ENCODE measurements around the gene ZNF467. TPM values are rescaled to one million over a fixed set of nuclear protein-coding genes. Genes with fewer than 3 reads are reported as not detected.

Gene ZNF467
- total RNA-seq, 2 donors from 2014 or later, result 0.91 to 2.5 TPM

DNA sequence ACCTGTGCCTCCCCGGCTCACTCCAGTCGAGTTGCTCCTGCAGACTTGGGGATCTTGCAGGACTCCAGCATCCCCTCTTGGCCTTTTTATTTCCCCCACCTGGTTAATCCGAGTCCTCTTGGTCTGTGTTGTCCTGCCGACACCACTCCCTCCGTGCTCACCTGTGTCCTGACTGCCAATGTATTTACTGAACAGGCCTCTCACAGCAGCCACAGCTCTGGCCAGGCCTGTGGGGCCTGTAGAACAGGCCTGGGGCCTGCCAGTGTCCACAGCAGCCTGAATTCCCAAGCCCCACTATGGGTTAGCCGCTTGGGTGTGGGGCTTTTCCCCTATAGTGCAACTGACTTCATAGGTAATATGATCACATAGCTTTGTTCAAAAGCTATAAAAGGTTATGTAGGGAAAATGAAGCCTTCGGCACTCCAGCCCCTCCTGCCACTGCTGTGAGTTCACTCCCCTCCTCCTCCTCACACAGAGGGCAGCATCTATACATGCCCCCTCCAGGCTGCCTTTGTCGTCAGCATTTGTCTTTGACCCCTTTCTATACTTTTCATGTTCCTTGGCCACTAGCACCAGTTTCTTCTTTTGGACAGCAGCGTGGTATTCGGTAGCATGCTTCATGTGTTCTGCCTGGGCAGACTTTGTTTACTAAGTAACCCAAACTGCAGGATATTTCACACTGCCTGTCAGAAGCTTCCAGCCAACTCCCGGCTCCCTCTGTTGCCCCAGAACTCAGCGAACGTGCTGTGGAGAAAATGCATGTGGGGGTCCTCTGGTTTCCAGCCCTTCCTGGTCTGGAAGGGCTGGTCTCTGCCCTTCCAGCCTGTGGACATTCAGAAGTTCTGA lies 46.1 kb downstream of the ZNF467 start:
- Mint-ChIP-seq H3K27me3 (ENCODE audit: insufficient read depth) (no peaks in the 10 kb centered on the region), H3K9me3 (no peaks in the 10 kb centered on the region), H3K4me1 (no peaks in the 10 kb centered on the region), H3K27ac (no peak overlapping the region), H3K36me3 (ENCODE audit: low read depth) (peaks cover 28% of the 10 kb centered on the region), H3K4me3 (no peak overlapping the region)
- DNase-seq, result no peak
- H3K9me3 ChIP-seq (ENCODE audit: control insufficient read depth, low read length), result no peaks in the 10 kb centered on the region
- H3K27me3 ChIP-seq (ENCODE audit: control insufficient read depth, insufficient read depth, low read length, poor library complexity, severe bottlenecking), result no peaks in the 10 kb centered on the region
- TF ChIP-seq, protein P1, sequence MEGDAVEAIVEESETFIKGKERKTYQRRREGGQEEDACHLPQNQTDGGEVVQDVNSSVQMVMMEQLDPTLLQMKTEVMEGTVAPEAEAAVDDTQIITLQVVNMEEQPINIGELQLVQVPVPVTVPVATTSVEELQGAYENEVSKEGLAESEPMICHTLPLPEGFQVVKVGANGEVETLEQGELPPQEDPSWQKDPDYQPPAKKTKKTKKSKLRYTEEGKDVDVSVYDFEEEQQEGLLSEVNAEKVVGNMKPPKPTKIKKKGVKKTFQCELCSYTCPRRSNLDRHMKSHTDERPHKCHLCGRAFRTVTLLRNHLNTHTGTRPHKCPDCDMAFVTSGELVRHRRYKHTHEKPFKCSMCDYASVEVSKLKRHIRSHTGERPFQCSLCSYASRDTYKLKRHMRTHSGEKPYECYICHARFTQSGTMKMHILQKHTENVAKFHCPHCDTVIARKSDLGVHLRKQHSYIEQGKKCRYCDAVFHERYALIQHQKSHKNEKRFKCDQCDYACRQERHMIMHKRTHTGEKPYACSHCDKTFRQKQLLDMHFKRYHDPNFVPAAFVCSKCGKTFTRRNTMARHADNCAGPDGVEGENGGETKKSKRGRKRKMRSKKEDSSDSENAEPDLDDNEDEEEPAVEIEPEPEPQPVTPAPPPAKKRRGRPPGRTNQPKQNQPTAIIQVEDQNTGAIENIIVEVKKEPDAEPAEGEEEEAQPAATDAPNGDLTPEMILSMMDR (conservative IDR thresholded peaks at IDR 0.05), result no peak
- no peak overlapping the region for H3K4me3 ChIP-seq (ENCODE audit: low read length)
- H3K27ac ChIP-seq (ENCODE audit: low read depth, low read length), result no peak overlapping the region
- no peak overlapping the region for H3K9ac ChIP-seq (ENCODE audit: extremely low read depth, low read length, poor library complexity, severe bottlenecking)
- H3K4me1 ChIP-seq (ENCODE audit: control insufficient read depth, insufficient read depth, low read length), result no peaks in the 10 kb centered on the region
- 93 to 95% methylated on average over 10 to 13 of the region's 13 CpGs for WGBS, 2 experiments (ENCODE audit: insufficient coverage in 1 of 2, insufficient read length in 1 of 2)
- H3K36me3 ChIP-seq (ENCODE audit: control insufficient read depth, insufficient read depth, low read length), result peaks cover 7% of the 10 kb centered on the region

DNA sequence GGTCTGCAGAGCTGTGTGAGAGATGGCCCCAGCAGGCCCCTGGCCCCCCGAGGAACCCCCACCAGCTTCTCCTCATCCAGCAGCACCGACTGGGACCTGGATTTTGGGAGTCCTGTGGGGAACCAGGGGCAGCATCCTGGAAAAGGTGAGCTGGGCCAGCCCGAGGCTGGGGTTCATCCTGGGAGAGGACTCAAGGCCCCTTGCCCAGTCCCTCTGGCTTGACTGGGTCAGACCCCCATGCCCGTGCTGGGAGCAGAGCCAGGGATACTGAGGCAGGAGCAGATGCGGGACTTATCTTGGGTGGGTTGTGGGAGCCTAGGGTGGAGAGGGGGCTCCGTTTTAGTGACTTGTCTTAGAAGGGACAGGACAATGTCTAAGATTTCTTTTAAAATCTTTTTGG lies 47.5 kb downstream of the ZNF467 start:
- H3K4me1 ChIP-seq (ENCODE audit: control insufficient read depth, insufficient read depth, low read length), result no peaks in the 10 kb centered on the region
- H3K27me3 Mint-ChIP-seq (ENCODE audit: insufficient read depth), result no peaks in the 10 kb centered on the region
- H3K36me3 ChIP-seq (ENCODE audit: control insufficient read depth, insufficient read depth, low read length), result peaks cover 7% of the 10 kb centered on the region
- H3K9me3 Mint-ChIP-seq, result no peaks in the 10 kb centered on the region
- no peak overlapping the region for H3K27ac Mint-ChIP-seq
- no peak overlapping the region for H3K9ac ChIP-seq (ENCODE audit: extremely low read depth, low read length, poor library complexity, severe bottlenecking)
- 92% methylated on average over 6 of the region's 6 CpGs; no CpG with 5 or more reads in 1 of the 2 experiments for WGBS, 2 experiments (ENCODE audit: insufficient coverage in 1 of 2, insufficient read length in 1 of 2)
- H3K9me3 ChIP-seq (ENCODE audit: control insufficient read depth, low read length), result no peaks in the 10 kb centered on the region
- H3K27me3 ChIP-seq (ENCODE audit: control insufficient read depth, insufficient read depth, low read length, poor library complexity, severe bottlenecking), result no peaks in the 10 kb centered on the region
- H3K4me1 Mint-ChIP-seq, result no peaks in the 10 kb centered on the region
- no peak overlapping the region for H3K4me3 ChIP-seq (ENCODE audit: low read length)
- no peak for DNase-seq
- no peak overlapping the region for H3K27ac ChIP-seq (ENCODE audit: low read depth, low read length)
- H3K36me3 Mint-ChIP-seq (ENCODE audit: low read depth), result peaks cover 31% of the 10 kb centered on the region
- TF ChIP-seq, protein P1 (conservative IDR thresholded peaks at IDR 0.05), result no peak
- no peak overlapping the region for H3K4me3 Mint-ChIP-seq

DNA sequence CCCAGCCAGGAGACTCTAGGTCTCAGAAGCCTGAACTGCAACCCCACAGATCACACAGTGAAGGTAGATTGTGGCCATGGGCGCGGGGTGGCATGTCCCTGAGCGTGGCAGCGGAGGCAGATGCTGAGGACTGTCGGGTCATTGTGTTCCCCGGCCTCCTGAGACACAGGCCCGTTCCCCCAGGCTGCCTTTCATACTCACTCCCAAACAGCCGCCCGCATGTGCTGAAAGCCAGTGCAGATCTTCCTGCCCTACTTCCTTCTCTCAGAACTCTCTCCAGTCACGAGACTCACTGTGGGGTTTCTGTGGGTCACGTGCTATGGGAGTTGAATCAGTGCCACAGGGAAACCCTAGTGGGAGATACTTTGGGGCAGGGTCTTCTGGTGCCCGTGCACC lies 48.0 kb downstream of the ZNF467 start:
- H3K4me3 Mint-ChIP-seq, result no peak overlapping the region
- no peak for DNase-seq
- no peak overlapping the region for H3K27ac ChIP-seq (ENCODE audit: low read depth, low read length)
- H3K4me1 Mint-ChIP-seq, result no peaks in the 10 kb centered on the region
- peaks cover 7% of the 10 kb centered on the region for H3K36me3 ChIP-seq (ENCODE audit: control insufficient read depth, insufficient read depth, low read length)
- WGBS, 2 experiments (ENCODE audit: insufficient coverage in 1 of 2, insufficient read length in 1 of 2), result 92 to 100% methylated on average over 4 to 12 of the region's 12 CpGs
- H3K9me3 ChIP-seq (ENCODE audit: control insufficient read depth, low read length), result no peaks in the 10 kb centered on the region
- no peak overlapping the region for H3K27ac Mint-ChIP-seq
- no peaks in the 10 kb centered on the region for H3K9me3 Mint-ChIP-seq
- TF ChIP-seq, protein P1 (conservative IDR thresholded peaks at IDR 0.05), result no peak
- H3K4me1 ChIP-seq (ENCODE audit: control insufficient read depth, insufficient read depth, low read length), result no peaks in the 10 kb centered on the region
- no peaks in the 10 kb centered on the region for H3K27me3 Mint-ChIP-seq (ENCODE audit: insufficient read depth)
- H3K36me3 Mint-ChIP-seq (ENCODE audit: low read depth), result peaks cover 35% of the 10 kb centered on the region
- H3K4me3 ChIP-seq (ENCODE audit: low read length), result no peak overlapping the region
- no peaks in the 10 kb centered on the region for H3K27me3 ChIP-seq (ENCODE audit: control insufficient read depth, insufficient read depth, low read length, poor library complexity, severe bottlenecking)
- H3K9ac ChIP-seq (ENCODE audit: extremely low read depth, low read length, poor library complexity, severe bottlenecking), result no peak overlapping the region

Measured in endodermal cell (in vitro differentiated cells).